H1 (cell line): ENCODE measurements around the gene TCP11. TPM values are rescaled to one million over a fixed set of nuclear protein-coding genes. Genes with fewer than 3 reads are reported as not detected.

Experiments
- CTCF ChIA-PET: fragments of 300-600 bp; sonication (Branson Sonifier 250); formaldehyde crosslinking; loops from one replicate; lab custom pipeline; 2021; ENCODE audit not compliant: partially characterized antibody; lab: Charles Lee
- POLR2A ChIA-PET: fragments of 300-600 bp; sonication (Branson Sonifier 250); formaldehyde crosslinking; loops from one replicate; lab custom pipeline; 2021; ENCODE audit warnings: inconsistent platforms; ENCODE audit not compliant: partially characterized antibody; lab: Charles Lee
- DNase-seq, 2 experiments: peaks; one replicate each; pipeline versions ENCODE4 v3.0.0 to v3.0.0-alpha.2; 2010 to 2022; ENCODE audit warnings: low spot score in 2 of 2, low read depth in 1 of 2, mixed read lengths in 1 of 2
- FAIRE-seq: peaks from 2 replicates; lab custom pipeline; 2011; peaks lifted over from hg19 to GRCh38; lab: Jason Lieb, UNC
- H2AFZ ChIP-seq: 2 replicates; pipeline ENCODE4 v1.8.1; 2012; ENCODE audit warnings: low read length, inconsistent platforms
- H2AK5ac ChIP-seq: 2 replicates; pipeline ENCODE4 v1.6.1; 2013; ENCODE audit warnings: low read depth, low read length
- H2BK120ac ChIP-seq: replicated peaks from 2 replicates; pipeline ENCODE3; 2013; ENCODE audit warnings: low read depth, low read length, inconsistent platforms
- H2BK12ac ChIP-seq: 2 replicates; pipeline ENCODE4 v1.6.1; 2013; ENCODE audit warnings: low read depth, low read length
- H2BK15ac ChIP-seq: 2 replicates; pipeline ENCODE4 v1.6.1; 2013; ENCODE audit warnings: low read length
- H2BK20ac ChIP-seq: 2 replicates; pipeline ENCODE4 v1.6.1; 2013; ENCODE audit warnings: low read length
- H2BK5ac ChIP-seq: 2 replicates; pipeline ENCODE4 v1.6.1; 2013; ENCODE audit warnings: low read depth, low read length
- H3K14ac ChIP-seq: 2 replicates; pipeline ENCODE4 v1.6.1; 2013; ENCODE audit warnings: inconsistent platforms; ENCODE audit not compliant: insufficient read length
- H3K18ac ChIP-seq: 2 replicates; pipeline ENCODE4 v1.6.1; 2013; ENCODE audit warnings: low read length; ENCODE audit errors: extremely low read depth
- H3K23ac ChIP-seq: 2 replicates; pipeline ENCODE4 v1.6.1; 2013; ENCODE audit warnings: inconsistent platforms; ENCODE audit not compliant: insufficient read length
- H3K23me2 ChIP-seq: 2 replicates; pipeline ENCODE4 v1.6.1; 2013; ENCODE audit warnings: low read depth, low read length
- H3K27ac ChIP-seq: 2 replicates; pipeline ENCODE4 v1.6.1; 2011; ENCODE audit warnings: low read depth, low read length, inconsistent platforms
- H3K27me3 ChIP-seq, 4 experiments: replicated peaks in 1 of 4; 1 replicate in 1 of 4; 2 replicates in 3 of 4; pipeline versions ENCODE4 v1.6.1 to v1.8.1; 2011 to 2013; ENCODE audit warnings: low read length in 3 of 4, mild to moderate bottlenecking in 3 of 4, inconsistent platforms in 2 of 4, mixed read lengths in 2 of 4, moderate library complexity in 1 of 4; ENCODE audit not compliant: control insufficient read depth in 3 of 4, insufficient read depth in 3 of 4; ENCODE audit errors: extremely low read depth in 1 of 4
- H3K36me3 ChIP-seq, 4 experiments: 2 replicates each; pipeline versions ENCODE4 v1.6.1 to v1.8.1; 2011 to 2013; ENCODE audit warnings: mild to moderate bottlenecking in 4 of 4, low read length in 3 of 4, moderate library complexity in 2 of 4, control low read depth in 1 of 4, inconsistent platforms in 1 of 4; ENCODE audit not compliant: insufficient read depth in 4 of 4, control insufficient read depth in 2 of 4
- H3K4ac ChIP-seq: replicated peaks from 2 replicates; pipeline ENCODE3; 2013; ENCODE audit warnings: low read length, low read depth, mixed read lengths, inconsistent platforms; ENCODE audit not compliant: insufficient read length
- H3K4me1 ChIP-seq, 4 experiments: replicated peaks in 1 of 4; 1 replicate in 1 of 4; 2 replicates in 3 of 4; pipeline versions ENCODE4 v1.6.1 to v1.8.1; 2011 to 2013; ENCODE audit warnings: low read length in 3 of 4, inconsistent platforms in 2 of 4, mixed read lengths in 1 of 4; ENCODE audit not compliant: insufficient read depth in 4 of 4, control insufficient read depth in 3 of 4
- H3K4me2 ChIP-seq, 2 experiments: 2 replicates each; pipeline versions ENCODE4 v1.6.1 to v1.8.1; 2011 to 2013; ENCODE audit warnings: low read depth in 2 of 2, low read length in 2 of 2, control low read depth in 1 of 2, inconsistent platforms in 1 of 2, mild to moderate bottlenecking in 1 of 2; ENCODE audit not compliant: insufficient read depth in 1 of 2
- H3K4me3 ChIP-seq, 4 experiments: fragments of 200-600, 300-600 bp in 1 of 4; sonication (generic), shearing (Covaris generic), sonication (Bioruptor Twin) in 1 of 4; 2 replicates each; pipeline versions ENCODE4 v1.5.1 to v1.8.1; 2011 to 2016; ENCODE audit warnings: low read length in 4 of 4, low read depth in 3 of 4, control low read depth in 2 of 4, inconsistent platforms in 2 of 4, mild to moderate bottlenecking in 2 of 4, mixed read lengths in 1 of 4, moderate library complexity in 1 of 4; ENCODE audit not compliant: insufficient read depth in 2 of 4; ENCODE audit errors: extremely low read depth in 1 of 4
- H3K56ac ChIP-seq: replicated peaks from 2 replicates; pipeline ENCODE3; 2013; ENCODE audit warnings: low read depth, mild to moderate bottlenecking, mixed read lengths, low read length, inconsistent platforms; ENCODE audit not compliant: insufficient read length
- H3K79me1 ChIP-seq: 2 replicates; pipeline ENCODE4 v1.6.1; 2013; ENCODE audit warnings: low read depth, low read length, control low read depth
- H3K79me2 ChIP-seq, 2 experiments: 2 replicates each; pipeline versions ENCODE4 v1.6.1 to v1.8.1; 2012 to 2013; ENCODE audit warnings: low read length in 2 of 2, mild to moderate bottlenecking in 2 of 2, inconsistent platforms in 1 of 2; ENCODE audit not compliant: insufficient read depth in 2 of 2, control insufficient read depth in 1 of 2
- H3K9ac ChIP-seq, 4 experiments: replicated peaks in 1 of 4; 1 replicate in 1 of 4; 2 replicates in 3 of 4; pipeline versions ENCODE4 v1.6.1 to v1.8.1; 2011 to 2013; ENCODE audit warnings: low read depth in 3 of 4, low read length in 3 of 4, control low read depth in 2 of 4, mild to moderate bottlenecking in 2 of 4, moderate library complexity in 2 of 4, inconsistent platforms in 1 of 4; ENCODE audit errors: extremely low read depth in 1 of 4
- H3K9me3 ChIP-seq, 2 experiments: 2 replicates each; pipeline versions ENCODE4 v1.6.1 to v1.8.1; 2012 to 2013; ENCODE audit warnings: mild to moderate bottlenecking in 2 of 2, moderate library complexity in 2 of 2, control low read depth in 1 of 2, inconsistent platforms in 1 of 2, low read depth in 1 of 2, low read length in 1 of 2, mixed read lengths in 1 of 2; ENCODE audit not compliant: insufficient read depth in 2 of 2
- H4K20me1 ChIP-seq, 2 experiments: replicated peaks in 1 of 2; 2 replicates each; pipeline versions ENCODE3 to v1.8.1; 2011 to 2013; ENCODE audit warnings: inconsistent platforms in 2 of 2, low read length in 2 of 2, mild to moderate bottlenecking in 1 of 2; ENCODE audit not compliant: insufficient read depth in 2 of 2, control insufficient read depth in 1 of 2
- H4K5ac ChIP-seq: 2 replicates; pipeline ENCODE4 v1.6.1; 2013; ENCODE audit warnings: low read length, low read depth, mixed read lengths, inconsistent platforms; ENCODE audit not compliant: insufficient read length
- H4K8ac ChIP-seq: 2 replicates; pipeline ENCODE4 v1.8.0; 2013; ENCODE audit warnings: mild to moderate bottlenecking, moderate library complexity, low read length, inconsistent platforms; ENCODE audit not compliant: insufficient read depth; ENCODE audit errors: extremely low read depth
- H4K91ac ChIP-seq: replicated peaks from 2 replicates; pipeline ENCODE3; 2013; ENCODE audit warnings: low read length, mixed read lengths, inconsistent platforms; ENCODE audit not compliant: insufficient read length
- BACH1 ChIP-seq: IDR thresholded peaks from 2 replicates; pipeline ENCODE4 v1.6.1; 2012; ENCODE audit warnings: low read length, improper control_type of control experiment
- CREB1 ChIP-seq: IDR thresholded peaks from 2 replicates; pipeline ENCODE4 v1.6.1; 2012; ENCODE audit warnings: inconsistent platforms
- EGR1 ChIP-seq: IDR thresholded peaks from 2 replicates; pipeline ENCODE4 v1.6.1; 2011; ENCODE audit warnings: low read depth, low read length, borderline replicate concordance
- GABPA ChIP-seq: IDR thresholded peaks from 2 replicates; pipeline ENCODE4 v1.6.1; 2011; ENCODE audit warnings: mild to moderate bottlenecking, low read length, moderate library complexity, borderline replicate concordance; ENCODE audit not compliant: insufficient read depth
- JUN ChIP-seq: IDR thresholded peaks from 2 replicates; pipeline ENCODE4 v1.6.1; 2011; ENCODE audit warnings: low read depth, mild to moderate bottlenecking, improper control_type of control experiment, low read length
- KDM4A ChIP-seq: IDR thresholded peaks from one replicate; pipeline ENCODE4 v1.7.1; 2012; ENCODE audit warnings: low read depth, mild to moderate bottlenecking, moderate library complexity, low read length, inconsistent platforms; ENCODE audit not compliant: severe bottlenecking
- KDM5A ChIP-seq: fragments of 200-600 bp; IDR thresholded peaks from 2 replicates; pipeline ENCODE4 v1.7.1; 2012; ENCODE audit warnings: mild to moderate bottlenecking, low read length, inconsistent platforms, mixed read lengths
- RXRA ChIP-seq: IDR thresholded peaks from 2 replicates; pipeline ENCODE4 v1.6.1; 2011; ENCODE audit warnings: low read depth, mild to moderate bottlenecking, low read length, moderate library complexity; ENCODE audit not compliant: insufficient read depth
- SIRT6 ChIP-seq: IDR thresholded peaks from one replicate; pipeline ENCODE4 v1.7.1; 2012; ENCODE audit warnings: low read length, inconsistent platforms
- SIX5 ChIP-seq: IDR thresholded peaks from 2 replicates; pipeline ENCODE4 v1.6.1; 2011; ENCODE audit warnings: mild to moderate bottlenecking, low read depth, low read length
- TAF7 ChIP-seq: optimal IDR thresholded peaks from 2 replicates; pipeline ENCODE3; 2011; ENCODE audit warnings: low read depth, mild to moderate bottlenecking, inconsistent platforms, low read length, moderate library complexity, borderline replicate concordance
- WGBS, 2 experiments: shearing (Covaris generic) in 1 of 2; methylation state at CpG; one replicate each; pipeline versions ENCODE4 v1.1.6 to v1.1.7; 2013 to 2015; ENCODE audit warnings: low lambda C conversion rate in 2 of 2, mixed read lengths in 2 of 2, inconsistent platforms in 1 of 2, low coverage in 1 of 2, missing lambda C conversion rate in 1 of 2; ENCODE audit not compliant: insufficient replicate concordance in 2 of 2, insufficient coverage in 1 of 2, insufficient read length in 1 of 2; ENCODE audit errors: extremely low coverage in 1 of 2, missing lambda C conversion rate in 1 of 2; 5-methylcytosine and 5-hydroxymethylcytosine counted together
- polyA plus RNA-seq, 7 experiments: library from polyadenylated mRNA; depleted of rRNA in 3 of 7; stranded (reverse) in 5 of 7; unstranded in 2 of 7; fragments of >200 nt in 5 of 7; fragments of 200-250 nt in 2 of 7; gene quantifications; 1 replicate in 5 of 7; 2 replicates in 1 of 7; 4 replicates in 1 of 7; pipeline versions ENCODE4 v1.2.1 to v1.2.3, GENCODE V29; 2011 to 2013; ENCODE audit warnings: missing spikeins in 2 of 7, mixed read lengths in 2 of 7
- total RNA-seq: library from RNA; stranded (reverse); fragmentation: NEBNext Ultra II Directional; extraction: Animal tissue kit (Norgen Biotek cat#: 25700); gene quantifications from 2 replicates; pipeline ENCODE4 v1.2.1, GENCODE V29; 2021
- TF ChIP-seq, protein P1 (sequence below): IDR thresholded peaks from 2 replicates; pipeline ENCODE4 v1.6.1; 2012; ENCODE audit warnings: inconsistent platforms

TCP11 gene
- total and polyA plus RNA-seq, 2 of the 8 experiments (the other 6 are each of a cell fraction or from before 2014, with no cell fraction given): 0.11 TPM; not detected in 1

DNA sequence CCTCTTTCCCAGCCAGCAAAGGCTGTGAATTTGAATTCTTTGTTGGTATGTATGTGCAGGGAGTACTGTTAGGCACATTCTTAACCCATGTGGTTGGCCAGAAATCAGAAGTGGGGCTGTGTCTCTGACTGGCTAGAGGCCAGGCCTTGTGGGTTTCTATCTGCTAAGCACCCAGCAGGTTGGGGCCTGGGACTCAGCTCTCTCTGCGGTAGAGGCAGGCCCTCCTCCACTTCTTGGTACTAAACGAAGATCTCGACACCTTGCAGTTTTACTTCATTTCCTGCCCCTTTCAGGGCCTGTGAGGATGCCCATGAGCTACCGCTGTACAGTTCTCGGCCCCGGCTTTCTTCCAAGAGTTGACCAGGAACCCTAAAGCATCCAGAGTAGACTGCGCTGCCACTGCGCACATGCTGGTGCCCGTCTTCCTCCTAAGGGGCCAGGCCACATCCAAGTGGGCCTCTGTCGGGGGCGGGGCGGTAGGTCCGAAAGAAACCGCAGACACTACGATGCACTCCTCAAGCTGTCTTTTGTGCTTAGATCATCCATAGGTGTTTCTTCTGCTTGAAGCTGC, 51.1 kb downstream of the TCP11 start:
- Histone ChIP-seq H2BK5ac (no peak overlapping the region), H3K36me3 (peaks cover 0 to 8% (median 5%) of the 10 kb centered on the region in 4 experiments; a peak in 5 of 8 replicates), H3K79me2 (no peaks in the 10 kb centered on the region), H3K18ac (no peak overlapping the region), H2BK12ac (no peak overlapping the region), H2AFZ (no peak overlapping the region), H2BK120ac (no peak overlapping the region), H4K8ac (no peak overlapping the region; the same call in 1 of the 2 replicates), H2BK15ac (no peak overlapping the region), H3K27ac (no peak overlapping the region), H3K4me3 (no peak overlapping the region), H3K9me3 (no peaks in the 10 kb centered on the region), H2AK5ac (no peak overlapping the region), H3K4ac (no peak overlapping the region), H2BK20ac (no peak overlapping the region), H3K23ac (no peak overlapping the region), H3K14ac (no peak overlapping the region), H4K91ac (no peak overlapping the region), H3K79me1 (no peaks in the 10 kb centered on the region), H4K20me1 (peaks cover 0 to 2% of the 10 kb centered on the region in 2 experiments), H3K56ac (no peak overlapping the region), H3K4me1 (peaks cover 0 to 3% (median 0%) of the 10 kb centered on the region in 4 experiments; a peak in 5 of 7 replicates), H4K5ac (no peak overlapping the region), H3K4me2 (no peak overlapping the region), H3K27me3 (no peaks in the 10 kb centered on the region), H3K23me2 (no peaks in the 10 kb centered on the region), H3K9ac (no peak overlapping the region)
- CTCF ChIA-PET: interaction anchor here (0.7 to 4.8 kb wide), 11 partner anchors 9 to 103 kb away, joined by 3 to 20 read pairs (median 3); no protein-coding TSS in a partner anchor
- FAIRE-seq: no peak
- TF ChIP-seq, protein P1, sequence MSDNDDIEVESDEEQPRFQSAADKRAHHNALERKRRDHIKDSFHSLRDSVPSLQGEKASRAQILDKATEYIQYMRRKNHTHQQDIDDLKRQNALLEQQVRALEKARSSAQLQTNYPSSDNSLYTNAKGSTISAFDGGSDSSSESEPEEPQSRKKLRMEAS: no peak
- TF ChIP-seq EGR1 (no peak), JUN (no peak), SIRT6 (no peak), KDM5A (no peak), TAF7 (no peak), GABPA (no peak), BACH1 (no peak), CREB1 (no peak), KDM4A (no peak), SIX5 (no peak), RXRA (no peak)
- POLR2A ChIA-PET: no interaction called here
- WGBS, 2 experiments: 94% methylated on average over 15 of the region's 15 CpGs; no CpG with 5 or more reads in 1 of the 2 experiments
- peak in 1 of 2 experiments; percentile 42 for DNase-seq
